CD1c-positive myeloid dendritic cell (primary cell): Measurements from ENCODE around the gene DUSP3.

Experiments
- DNase-seq: peaks from one replicate; pipeline ENCODE4 v3.0.0-alpha.2; 2016; ENCODE audit errors: extremely low spot score

The DUSP3 gene

DNA sequence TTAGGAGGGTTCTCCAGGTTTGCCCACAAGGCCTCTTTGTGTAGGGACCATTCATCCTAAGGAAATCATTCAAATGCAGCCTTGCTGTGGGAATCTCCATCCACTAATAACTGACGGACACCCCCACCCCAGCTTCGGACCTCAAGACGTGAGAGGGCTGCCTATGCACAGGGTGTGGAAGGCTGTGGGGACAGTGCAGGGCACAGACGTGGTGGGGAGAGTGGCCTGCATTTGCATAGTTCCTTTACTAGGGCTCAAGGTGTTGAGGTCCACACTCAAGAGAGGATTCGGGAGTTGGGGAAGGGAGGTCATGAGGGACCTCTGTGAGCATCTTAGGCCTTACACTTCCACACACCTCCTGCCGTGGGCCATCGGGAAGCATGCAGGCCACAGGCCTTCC lies 9.8 kb downstream of the DUSP3 start:
- no peak for DNase-seq

- DNase-seq: peak; percentile 93
These were observed 10.4 kb downstream of the DUSP3 start for GRCh38 chr17:43768382-43768781.

DNA sequence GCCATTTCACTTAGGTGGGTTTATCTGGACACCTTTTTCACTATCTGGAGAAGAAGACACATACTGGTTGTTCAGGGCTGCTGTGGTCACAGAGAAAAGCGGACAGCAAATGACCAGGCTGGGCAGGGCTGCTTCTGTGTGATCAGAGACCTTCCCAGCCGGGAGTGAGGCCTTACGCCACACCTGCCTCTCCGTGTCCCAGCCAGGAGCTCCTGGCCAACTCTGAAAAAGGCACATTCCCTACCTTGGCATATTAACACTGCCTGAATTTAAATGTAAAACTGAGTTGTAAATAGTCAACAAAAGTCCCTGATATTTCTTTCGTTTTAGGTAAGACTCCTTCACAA lies 11.1 kb downstream of the DUSP3 start:
- DNase-seq: no peak

DNA sequence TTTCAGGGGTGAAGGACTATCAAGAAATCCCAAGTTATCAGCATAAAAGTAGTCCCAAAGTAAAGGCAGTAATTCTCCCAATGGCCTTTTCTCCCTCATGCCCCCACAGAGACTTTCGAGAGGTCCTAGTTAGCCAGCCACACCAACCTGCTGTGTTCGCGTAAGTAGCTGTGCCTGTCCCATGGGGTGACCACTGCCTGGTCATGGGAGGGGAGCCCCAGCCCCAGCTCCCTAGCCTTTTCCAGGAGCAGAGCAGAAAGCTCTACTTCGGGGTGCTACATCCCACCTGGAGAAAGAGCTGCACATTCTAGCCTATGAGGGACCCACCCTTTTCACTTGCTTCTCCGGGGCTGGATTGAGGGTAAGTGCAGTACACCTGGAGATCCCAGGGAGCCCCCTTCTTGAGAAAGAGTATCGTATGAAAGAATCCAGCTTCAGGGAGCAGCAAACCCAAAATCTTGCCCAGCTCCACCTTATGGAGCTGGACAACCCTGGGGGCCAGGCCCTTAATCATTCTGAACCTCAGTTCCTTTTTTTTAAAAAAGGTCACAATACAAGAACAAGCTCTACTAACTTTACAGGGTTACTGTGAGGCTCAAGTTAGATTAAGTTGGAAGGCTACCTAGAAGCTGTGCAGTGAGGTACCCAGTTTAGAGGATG lies 11.6 kb downstream of the DUSP3 start:
- peak; percentile 25 for DNase-seq

DNA sequence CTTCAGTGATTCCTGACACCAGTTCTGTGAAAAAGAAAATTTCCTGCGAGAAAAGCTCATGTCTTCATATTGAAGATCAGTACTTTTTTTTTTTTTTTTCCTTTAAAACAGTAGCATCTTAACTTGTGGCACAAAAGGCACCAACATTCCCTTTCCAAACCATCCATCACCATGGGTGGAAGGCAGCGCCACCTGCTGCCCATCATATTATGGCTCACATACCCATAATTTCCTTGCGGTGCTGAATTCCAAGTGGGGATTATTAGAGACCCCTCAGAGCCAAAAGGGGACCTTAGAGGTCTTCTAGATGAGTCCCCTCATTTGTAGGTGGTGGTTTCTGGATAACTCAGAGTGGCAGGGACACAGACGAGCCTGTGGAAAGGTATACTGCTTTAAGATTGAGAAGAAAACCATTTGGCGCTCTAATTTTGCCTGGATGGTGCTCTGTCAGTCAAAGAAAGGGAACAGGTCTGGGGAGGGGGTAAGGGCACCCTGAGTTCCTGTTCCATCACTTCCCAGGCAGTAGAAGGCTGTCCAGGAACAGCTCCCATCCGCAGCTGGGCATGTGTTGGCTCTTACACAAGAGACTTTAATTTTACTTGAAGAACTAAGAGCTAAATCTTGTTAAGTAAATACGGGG lies 12.2 kb downstream of the DUSP3 start:
- DNase-seq: peak; percentile 51

DNA sequence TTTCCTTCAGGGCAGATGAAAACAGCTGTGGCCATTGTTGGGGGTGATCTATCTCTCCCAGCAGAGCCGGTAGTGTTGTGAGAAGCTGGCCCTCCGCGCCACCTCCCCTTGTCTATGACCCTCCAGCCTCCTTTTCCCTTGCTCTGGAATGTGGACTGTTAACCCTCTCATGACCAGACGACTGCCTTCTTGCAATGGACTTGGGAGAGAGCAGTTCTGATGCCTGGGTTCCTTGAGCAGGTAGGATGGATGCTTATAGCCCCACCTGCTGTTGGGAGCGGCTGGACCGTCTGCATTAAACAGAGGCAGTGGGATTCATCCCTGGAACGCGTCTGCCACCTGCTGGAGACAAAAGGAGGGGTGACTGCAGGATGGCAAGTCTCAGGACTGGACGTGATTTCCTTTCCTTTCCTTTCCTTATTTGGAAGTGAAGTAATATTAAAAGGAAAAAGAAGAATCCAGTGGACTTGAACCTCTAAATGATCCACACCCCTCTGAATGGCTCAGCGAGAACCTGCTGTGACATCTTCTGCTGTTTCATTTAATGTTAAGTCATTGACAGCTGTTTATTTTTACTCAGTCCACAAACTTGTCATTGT lies 18.4 kb downstream of the DUSP3 start:
- DNase-seq: peak; percentile 92

DNA sequence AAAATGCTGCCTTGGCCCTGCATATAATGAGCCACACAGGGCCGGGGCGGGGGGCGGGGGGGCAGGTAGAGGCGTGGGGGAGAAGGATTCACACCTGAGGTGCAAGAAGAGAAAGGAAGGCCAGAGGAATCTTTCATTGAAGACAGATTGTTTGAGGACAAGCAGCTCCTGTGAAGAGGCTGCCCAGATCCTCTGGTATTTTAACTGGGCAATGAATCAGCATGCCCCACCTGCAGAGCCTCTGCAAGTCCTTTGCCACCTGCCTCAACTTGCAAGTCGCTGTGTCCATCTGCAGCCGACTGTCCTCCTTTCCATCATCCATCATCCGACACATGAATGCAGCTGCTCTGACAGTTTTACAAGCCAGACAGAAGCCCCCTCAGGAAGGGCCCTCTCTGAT lies 18.9 kb downstream of the DUSP3 start:
- no peak for DNase-seq

DNA sequence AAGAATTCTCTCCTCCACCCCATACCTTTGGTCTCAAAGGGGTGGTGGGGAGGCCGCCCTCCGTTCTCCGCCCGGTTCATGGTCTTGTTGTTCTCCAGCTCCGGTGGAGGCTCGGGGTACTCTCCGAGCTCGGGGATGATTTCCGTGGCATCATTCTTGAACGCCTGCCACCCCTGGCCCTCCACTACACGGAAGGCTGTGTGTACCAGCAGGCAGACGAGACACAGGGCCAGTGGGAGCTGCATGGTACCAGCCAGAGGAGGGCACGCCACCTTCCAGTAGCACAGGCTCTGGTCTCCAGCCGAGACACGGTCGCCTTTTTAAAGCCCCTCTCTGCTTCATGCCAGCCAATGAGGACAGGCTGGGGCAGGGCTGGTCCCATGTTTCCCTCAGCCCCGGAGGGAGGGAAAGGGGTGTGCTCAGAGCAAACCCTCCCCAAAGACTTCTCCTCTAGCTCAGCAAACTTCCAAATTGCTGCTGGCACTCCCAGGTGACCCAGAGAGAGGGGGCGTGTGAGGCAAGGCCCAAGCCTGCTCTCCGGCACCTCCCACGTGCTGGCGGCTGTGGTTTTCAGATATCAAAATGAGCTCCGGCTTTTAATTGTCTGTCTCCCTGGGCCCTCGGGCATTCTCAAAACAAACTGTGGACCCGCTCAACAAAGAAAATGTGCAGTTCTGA lies 20.1 kb downstream of the DUSP3 start, which contains the start of gene SOST:
SOST (minus strand) TSS at position 295 of the 678 bp plus-strand sequence; CDS start at position 245, 50 bp downstream.
- no peak for DNase-seq

DNA sequence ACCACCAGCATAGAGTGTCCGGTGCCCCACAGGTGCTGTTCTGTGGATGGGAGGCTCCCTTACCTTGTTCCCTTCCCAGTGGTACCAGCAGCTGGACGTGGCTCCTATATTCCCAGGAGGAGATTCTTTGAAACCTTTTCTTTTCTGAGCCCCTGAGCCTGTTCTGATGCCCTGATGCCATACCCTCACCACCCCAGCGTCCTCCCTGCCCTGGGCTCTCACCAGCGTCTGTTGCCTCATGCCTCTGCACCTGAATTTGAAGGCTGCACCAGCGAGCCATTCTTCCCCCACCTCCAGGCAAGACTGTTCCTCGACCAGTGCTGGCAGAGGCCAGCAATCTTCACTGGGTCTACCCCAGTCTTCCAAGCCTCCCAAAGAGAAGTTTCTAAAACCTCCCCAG lies 20.7 kb downstream of the DUSP3 start:
- no peak for DNase-seq

- DNase-seq: no peak
These were observed 21.6 kb downstream of the DUSP3 start for GRCh38 chr17:43757171-43757660.

DNA sequence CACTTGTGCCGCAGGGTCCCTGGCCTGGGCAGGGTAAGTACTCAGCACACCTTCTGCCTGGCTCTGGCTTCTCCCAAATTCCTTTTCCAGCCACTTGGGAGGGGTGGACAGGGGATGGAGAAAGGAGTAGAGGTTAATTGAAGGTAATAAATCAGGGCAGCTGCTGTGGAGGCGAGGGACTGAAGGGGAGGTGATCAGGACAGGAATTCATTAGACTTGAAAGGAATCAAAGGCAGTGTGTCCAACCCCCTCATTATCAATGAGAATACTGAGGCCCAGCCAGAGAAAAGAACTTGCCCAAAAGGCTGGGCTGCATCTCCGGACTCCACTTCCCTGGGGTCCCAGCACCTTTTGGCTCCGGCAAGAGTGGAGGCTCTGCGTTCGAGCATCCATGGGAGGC lies 22.6 kb downstream of the DUSP3 start:
- no peak for DNase-seq

- peak; percentile 39 for DNase-seq
These were observed 23.3 kb downstream of the DUSP3 start for GRCh38 chr17:43755389-43755875.

DNA sequence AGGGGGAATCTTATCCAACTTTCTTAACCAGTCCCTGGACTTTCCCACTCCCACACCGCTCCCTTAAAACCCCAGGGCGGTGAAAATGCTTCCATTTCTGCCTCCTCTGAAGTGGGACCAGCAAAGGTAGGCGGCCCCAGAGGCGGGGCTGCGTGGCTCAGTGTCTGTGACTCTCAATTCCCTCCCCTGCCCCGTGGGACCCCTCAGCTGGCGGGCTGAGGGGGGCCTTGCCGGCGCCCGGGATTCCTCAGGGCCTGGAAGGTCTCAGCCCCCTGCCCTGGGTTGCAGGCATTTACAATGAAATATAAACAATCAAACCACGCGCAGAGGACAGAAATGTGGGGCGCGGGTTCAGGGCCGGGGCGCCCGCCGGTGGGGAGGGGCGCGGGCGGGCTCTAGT lies 23.8 kb downstream of the DUSP3 start:
- no peak for DNase-seq

- DNase-seq: peak; percentile 46
These were observed 25.2 kb downstream of the DUSP3 start for GRCh38 chr17:43753493-43754129.

GRCh38 chr17:43750153-43750552 lies 28.6 kb downstream of the DUSP3 start:
- DNase-seq: no peak

DNA sequence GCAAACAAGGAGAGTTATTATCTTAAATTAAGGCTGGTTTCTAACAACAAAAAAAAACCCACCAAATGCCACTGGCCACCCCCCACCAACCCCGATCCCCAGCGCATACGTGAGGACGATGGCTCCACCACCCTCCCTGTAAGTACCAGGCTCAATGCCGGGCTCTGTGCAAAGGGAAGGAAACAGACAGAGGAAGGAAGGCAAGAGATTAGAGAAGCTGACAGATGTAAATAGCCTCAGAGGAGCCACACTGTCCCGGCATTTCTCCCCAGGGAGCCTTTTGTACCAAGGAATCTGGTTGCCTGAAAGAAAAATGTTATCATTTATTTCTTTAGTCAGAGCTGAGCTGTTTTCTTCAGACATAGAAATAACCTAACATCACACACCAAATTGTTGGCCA lies 33.2 kb downstream of the DUSP3 start:
- no peak for DNase-seq

DNA sequence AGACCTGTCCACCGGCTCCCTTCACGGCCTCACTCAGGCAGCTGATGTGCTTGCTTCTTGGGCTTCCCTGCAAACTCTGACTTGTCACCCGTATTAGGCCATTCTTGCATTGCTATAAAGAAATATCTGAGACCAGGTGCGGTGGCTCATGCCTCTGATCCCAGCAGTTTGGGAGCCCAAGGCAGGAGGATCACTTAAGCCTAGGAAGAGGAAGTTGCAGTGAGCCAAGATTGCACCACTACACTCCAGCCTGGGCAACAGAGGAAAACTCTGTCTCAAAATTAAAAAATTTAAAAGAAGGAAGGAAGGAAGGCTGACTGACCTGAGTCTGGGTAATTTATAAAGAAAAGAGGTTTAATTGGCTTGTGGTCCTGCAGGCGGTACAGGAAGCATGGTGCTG lies 37.1 kb downstream of the DUSP3 start:
- peak; percentile 36 for DNase-seq

- DNase-seq: no peak
These were observed 38.2 kb downstream of the DUSP3 start for GRCh38 chr17:43740541-43740940.

GRCh38 chr17:43737722-43738121 lies 41.1 kb downstream of the DUSP3 start:
- no peak for DNase-seq

GRCh38 chr17:43736389-43736788 lies 42.4 kb downstream of the DUSP3 start:
- no peak for DNase-seq

DNA sequence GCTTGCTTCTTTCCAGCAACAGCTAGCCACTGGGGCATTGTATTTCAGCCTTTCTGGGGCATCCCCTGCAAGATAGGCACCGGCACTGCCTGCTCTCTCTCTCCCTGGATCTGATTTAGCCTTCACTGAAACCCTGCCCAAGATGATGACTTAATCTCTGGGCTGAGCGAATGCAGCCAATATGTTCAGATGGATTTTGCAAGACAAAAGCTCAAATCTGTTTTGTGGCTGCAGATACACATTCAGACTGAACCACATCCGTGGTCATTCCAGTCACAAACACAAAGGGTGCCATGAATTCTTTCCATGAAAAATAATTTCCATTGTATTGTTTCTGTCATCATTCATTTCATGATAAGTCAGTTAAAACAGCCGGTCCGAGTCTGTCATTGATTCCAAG lies 44.4 kb downstream of the DUSP3 start:
- DNase-seq: no peak

GRCh38 chr17:43733956-43734355 lies 44.8 kb downstream of the DUSP3 start:
- DNase-seq: no peak
